H1 (cell line): Measurements from ENCODE around the gene SERPINF2. TPM values are rescaled to one million over a fixed set of nuclear protein-coding genes. Genes with fewer than 3 reads are reported as not detected.

Source experiments
- CHD7 ChIP-seq: fragments of 300-600 bp; sonication (generic); IDR thresholded peaks from 2 replicates; pipeline ENCODE4 v1.7.1; 2012; ENCODE audit warnings: low read length, moderate library complexity, mild to moderate bottlenecking, inconsistent platforms; ENCODE audit not compliant: insufficient replicate concordance
- polyA plus RNA-seq, 7 experiments: library from polyadenylated mRNA; depleted of rRNA in 3 of 7; stranded (reverse) in 5 of 7; unstranded in 2 of 7; fragments of >200 nt in 5 of 7; fragments of 200-250 nt in 2 of 7; gene quantifications; 1 replicate in 5 of 7; 2 replicates in 1 of 7; 4 replicates in 1 of 7; pipeline versions ENCODE4 v1.2.1 to v1.2.3, GENCODE V29; 2011 to 2013; ENCODE audit warnings: missing spikeins in 2 of 7, mixed read lengths in 2 of 7
- total RNA-seq: library from RNA; stranded (reverse); fragmentation: NEBNext Ultra II Directional; extraction: Animal tissue kit (Norgen Biotek cat#: 25700); gene quantifications from 2 replicates; pipeline ENCODE4 v1.2.1, GENCODE V29; 2021

Gene SERPINF2
- total and polyA plus RNA-seq, 2 of the 8 experiments (the other 6 are each of a cell fraction or from before 2014, with no cell fraction given): 1.8 to 3.2 TPM

DNA sequence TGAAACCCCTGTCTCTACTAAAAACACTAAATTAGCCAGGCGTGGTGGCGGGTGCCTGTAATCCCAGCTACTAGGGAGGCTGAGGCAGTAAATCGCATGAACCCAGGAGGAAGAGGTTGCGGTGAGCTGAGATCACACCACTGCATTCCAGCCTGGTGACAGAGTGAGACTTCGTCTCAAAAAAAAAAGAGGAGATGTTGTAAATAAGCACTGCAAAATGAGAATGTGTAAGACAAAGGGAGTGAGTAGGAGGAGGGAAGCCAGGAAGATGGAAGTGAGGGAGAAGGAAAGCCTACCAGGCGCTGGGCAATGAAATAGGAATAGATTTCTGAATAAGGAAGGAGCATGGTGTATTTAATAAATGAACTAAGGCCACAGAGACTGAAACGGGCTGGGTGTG, 49.3 kb upstream of the SERPINF2 start (continued):
- TF ChIP-seq CHD7: no peak
